ENCODE data around the gene CD74.
A peak's percentile ranks its signal among the peaks of the same experiment; 100 is the strongest.

The CD74 gene

DNA sequence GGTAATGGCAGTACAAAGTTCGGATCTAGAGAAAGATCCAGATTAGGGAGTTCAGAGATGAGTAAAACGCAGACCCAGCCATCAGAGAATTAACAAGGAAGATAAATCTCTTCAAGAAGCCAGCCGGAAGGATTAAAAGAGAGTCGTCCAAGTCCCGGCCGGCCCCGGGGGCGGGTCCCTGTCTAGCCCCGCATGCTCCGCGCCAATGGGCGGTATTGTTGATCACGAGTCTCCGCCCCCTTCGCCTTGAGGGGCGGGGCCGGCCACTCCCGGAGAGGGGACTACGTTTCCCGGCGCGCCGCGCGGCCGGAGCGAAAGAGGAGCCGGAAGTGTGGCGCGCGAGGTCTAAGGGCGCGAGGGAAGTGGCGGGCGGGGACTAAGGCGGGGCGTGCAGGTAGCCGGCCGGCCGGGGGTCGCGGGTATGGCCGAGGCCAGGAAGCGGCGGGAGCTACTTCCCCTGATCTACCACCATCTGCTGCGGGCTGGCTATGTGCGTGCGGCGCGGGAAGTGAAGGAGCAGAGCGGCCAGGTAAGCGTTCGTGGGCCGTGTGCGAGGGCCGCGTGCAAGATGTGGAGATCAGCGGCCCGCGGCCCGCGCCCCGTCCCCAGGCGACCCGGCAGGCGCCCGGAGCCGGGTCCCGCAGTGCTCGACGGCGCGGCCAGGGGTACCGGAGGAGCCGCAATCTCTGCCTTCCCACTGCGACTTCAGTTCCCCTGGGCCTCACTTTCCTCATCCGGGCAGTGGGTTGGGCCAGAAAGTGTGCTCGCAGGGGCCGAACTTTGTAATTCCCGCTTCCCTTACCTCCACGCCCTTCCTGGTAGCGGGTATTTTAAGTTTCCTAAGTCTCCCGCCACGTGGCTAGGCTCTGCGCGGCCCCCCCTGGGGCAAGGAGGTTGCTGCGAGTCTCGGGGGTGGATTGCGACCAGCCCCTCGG, 55.1 kb downstream of the CD74 start, which contains the start of gene TCOF1:
TCOF1 (plus strand) TSS at position 372 of the 935 bp plus-strand sequence; CDS start at position 422, 50 bp downstream.
- DNase-seq = peak; percentile 91

DNA sequence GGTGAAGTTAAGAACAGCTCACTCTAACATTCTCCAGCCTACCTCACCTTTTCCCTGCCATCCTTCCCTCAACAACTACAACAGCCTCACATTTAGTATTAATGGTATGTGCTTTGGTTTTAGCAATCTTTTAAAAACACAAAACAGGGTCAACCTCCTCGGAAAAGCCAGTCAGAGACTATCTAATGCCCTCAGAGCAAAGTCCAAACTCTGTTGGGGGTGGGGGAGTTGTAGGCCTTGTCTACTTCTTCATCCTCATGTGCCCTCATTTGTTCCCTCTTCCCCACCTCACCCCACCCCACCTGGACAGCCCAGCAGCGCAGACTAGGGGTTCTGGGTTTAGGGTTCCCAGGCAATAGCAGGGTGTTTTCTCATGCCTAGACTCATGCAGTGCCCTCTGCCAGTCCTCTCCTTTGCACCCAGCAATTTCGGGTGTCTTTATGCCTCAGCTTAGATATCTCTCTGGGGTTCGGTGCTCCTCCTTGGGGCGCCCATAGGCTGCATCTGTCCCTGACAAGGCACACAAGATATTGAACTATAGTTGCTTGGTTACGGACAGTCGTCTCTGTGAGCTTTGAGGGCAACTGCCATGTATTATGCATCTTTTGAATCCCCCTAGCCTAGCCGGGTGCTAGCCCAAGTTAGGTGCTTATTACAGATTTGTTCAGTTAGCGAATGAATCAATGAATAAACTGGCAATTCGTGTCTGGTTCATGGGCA, 56.0 kb downstream of the CD74 start:
- DNase-seq = no peak

- no peak for DNase-seq
Measured at GRCh38 chr5:150355791-150356190, 56.9 kb downstream of the CD74 start.

DNA sequence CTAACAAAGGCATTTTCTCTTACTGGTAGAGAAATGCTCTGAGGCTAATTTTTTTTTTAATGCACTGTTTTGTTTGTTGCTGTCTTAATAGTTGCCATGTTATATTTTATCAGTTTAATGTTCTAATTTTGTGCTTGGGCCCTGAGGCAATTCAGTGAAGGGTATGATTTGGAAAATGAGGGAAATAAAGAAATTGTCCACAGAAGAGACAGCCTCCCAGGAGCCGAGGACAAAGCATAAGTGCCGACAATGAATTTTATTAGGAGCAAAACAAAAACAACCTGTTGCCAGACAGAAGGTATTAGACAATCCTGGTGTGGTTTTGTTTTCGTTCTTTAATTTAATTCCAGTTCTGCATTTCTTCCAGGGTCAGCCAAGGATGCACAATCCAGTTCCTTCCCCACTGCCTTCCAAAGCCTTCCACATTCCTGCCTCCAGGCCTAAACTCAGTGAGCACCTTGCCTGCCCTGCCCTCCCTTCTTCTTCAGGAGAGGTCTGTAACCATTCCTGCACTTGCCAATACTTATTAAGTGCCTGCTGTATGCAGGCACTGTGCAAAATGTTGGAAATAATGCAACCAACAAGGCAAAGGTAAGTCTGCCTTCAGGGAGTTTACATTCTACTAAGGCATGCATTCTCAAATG, 59.6 kb downstream of the CD74 start:
- DNase-seq = no peak

DNA sequence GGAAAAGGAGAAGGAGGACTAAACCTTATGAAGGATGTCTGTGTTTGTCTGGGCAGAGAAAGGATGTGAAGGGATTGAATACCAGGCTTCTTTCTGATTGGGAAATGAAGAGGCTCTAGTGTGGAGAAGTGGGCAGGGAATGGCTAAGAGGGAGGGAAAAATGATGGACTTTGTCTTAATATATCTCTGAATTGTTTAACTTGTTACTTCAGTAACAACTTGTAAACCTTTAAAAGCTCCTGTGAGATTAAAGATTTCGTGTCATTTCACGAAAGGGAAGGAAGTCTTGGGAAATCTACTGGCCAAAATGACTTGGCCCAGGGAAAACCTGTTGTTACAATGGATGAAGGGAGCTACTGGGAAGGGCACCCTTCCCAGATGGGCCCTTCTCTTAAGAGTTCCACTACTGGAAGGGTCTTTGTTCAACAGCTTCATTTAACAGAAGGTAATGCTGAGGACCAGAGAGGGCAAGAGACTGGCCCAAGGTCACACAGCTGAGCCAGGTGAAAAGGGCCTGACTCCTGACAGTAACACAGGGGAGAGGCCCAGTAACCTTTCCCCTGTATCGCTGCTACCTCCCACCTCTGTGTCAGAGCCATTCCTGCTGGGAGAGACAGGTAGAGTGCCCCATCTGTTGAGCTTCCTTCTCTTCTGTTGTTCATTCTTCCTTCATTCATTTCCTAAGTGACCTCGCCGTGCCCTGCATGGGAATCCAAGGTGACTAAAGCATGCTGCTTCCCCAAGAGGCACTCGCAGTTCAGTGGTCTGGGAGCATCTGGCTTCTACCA, 60.3 kb downstream of the CD74 start:
- no peak for DNase-seq

Measured in NCI-H510A (cell line).